K562 (cell line): ENCODE results near the gene GFOD1. TPM values are rescaled to one million over a fixed set of nuclear protein-coding genes. Genes with fewer than 3 reads are reported as not detected.

Source experiments
- ATAC-seq: fragments of 200-7000 bp; cut with Tn5 transposase; 3 replicates; pipeline ENCODE4 v1.9.1; 2020; ENCODE audit warnings: moderate library complexity
- BruUV-seq: library from RNA; stranded (reverse); fragments of 400-500 nt; replicated peaks from 2 replicates; lab custom pipeline; 2021; lab: Mats Ljungman, UMichigan
- CTCF ChIA-PET: fragments of 300-600 bp; formaldehyde crosslinking; extraction: SDS; loops from one replicate; lab custom pipeline; 2021; ENCODE audit warnings: low intra/inter-chr PET ratio; lab: Yijun Ruan, JAX
- POLR2A ChIA-PET: fragments of 300-600, 350-650 bp; sonication (Branson Sonifier 250); formaldehyde crosslinking; extraction: SDS; loops from one replicate; lab custom pipeline; 2021; ENCODE audit warnings: antibody characterized with exemption, inconsistent platforms; lab: Yijun Ruan, JAX
- DNase-seq, 4 experiments: peaks; one replicate each; pipeline versions ENCODE4 v3.0.0 to v3.0.0-alpha.2; 2011 to 2018; ENCODE audit warnings: low spot score in 3 of 4, mixed read lengths in 3 of 4; ENCODE audit errors: extremely low read depth in 1 of 4
- FAIRE-seq: peaks from 2 replicates; lab custom pipeline; 2011; peaks lifted over from hg19 to GRCh38; lab: Jason Lieb, UNC
- H2AFZ ChIP-seq: 2 replicates; pipeline ENCODE4 v1.6.0; 2011; ENCODE audit warnings: low read depth, low read length, control low read depth, inconsistent platforms
- H3K27ac ChIP-seq: fragments of 200-600 bp; 3 replicates; pipeline ENCODE4 v1.8.0; 2011; ENCODE audit warnings: low read depth, mild to moderate bottlenecking, control low read depth, inconsistent platforms, low read length, moderate library complexity, mixed read lengths; ENCODE audit errors: extremely low read depth
- H3K27me3 ChIP-seq, 2 experiments: fragments of 300-600 bp in 1 of 2; 2 replicates in 1 of 2; 3 replicates in 1 of 2; pipeline versions ENCODE4 v1.6.0 to v1.8.0; 2011; ENCODE audit warnings: inconsistent platforms in 2 of 2, low read length in 2 of 2, mild to moderate bottlenecking in 1 of 2, mixed read lengths in 1 of 2, moderate library complexity in 1 of 2; ENCODE audit not compliant: control insufficient read depth in 2 of 2, insufficient read depth in 2 of 2
- H3K36me3 ChIP-seq: fragments of 300-600 bp; 3 replicates; pipeline ENCODE4 v1.8.0; 2011; ENCODE audit warnings: mild to moderate bottlenecking, low read length, inconsistent platforms; ENCODE audit not compliant: control insufficient read depth, insufficient read depth
- H3K4me1 ChIP-seq, 2 experiments: fragments of 200-600 bp in 1 of 2; replicated peaks in 1 of 2; 2 replicates in 1 of 2; 3 replicates in 1 of 2; pipeline versions ENCODE4 v1.5.1 to v1.8.0; 2011; ENCODE audit warnings: inconsistent platforms in 2 of 2, low read length in 2 of 2, mild to moderate bottlenecking in 1 of 2, mixed read lengths in 1 of 2, moderate library complexity in 1 of 2; ENCODE audit not compliant: control insufficient read depth in 2 of 2, insufficient read depth in 2 of 2
- H3K4me2 ChIP-seq: 2 replicates; pipeline ENCODE4 v1.6.1; 2011; ENCODE audit warnings: low read length, control low read depth, inconsistent platforms, mixed read lengths; ENCODE audit not compliant: insufficient read depth
- H3K4me3 ChIP-seq: fragments of 200-600 bp; sonication (generic), shearing (Covaris generic); 2 replicates; pipeline ENCODE4 v1.5.1; 2016; ENCODE audit warnings: control low read depth, inconsistent platforms
- H3K79me2 ChIP-seq: fragments of 200-600 bp; 3 replicates; pipeline ENCODE4 v1.8.0; 2011; ENCODE audit warnings: low read length, inconsistent platforms; ENCODE audit not compliant: control insufficient read depth, insufficient read depth
- H3K9ac ChIP-seq, 2 experiments: 2 replicates each; pipeline versions ENCODE4 v1.6.0 to v1.6.1; 2011; ENCODE audit warnings: low read depth in 2 of 2, low read length in 2 of 2, control low read depth in 1 of 2, inconsistent platforms in 1 of 2, mild to moderate bottlenecking in 1 of 2, mixed read lengths in 1 of 2; ENCODE audit not compliant: insufficient read depth in 1 of 2
- H3K9me1 ChIP-seq: one replicate; pipeline ENCODE4 v1.6.0; 2011; ENCODE audit warnings: inconsistent platforms, mild to moderate bottlenecking, low read length, moderate library complexity; ENCODE audit not compliant: control insufficient read depth, insufficient read depth
- H3K9me3 ChIP-seq: replicated peaks from 2 replicates; pipeline ENCODE4 v1.5.1; 2011; ENCODE audit warnings: low read depth, low read length, inconsistent platforms; ENCODE audit not compliant: control insufficient read depth, insufficient read depth
- H4K20me1 ChIP-seq: replicated peaks from 2 replicates; pipeline ENCODE4 v1.6.1; 2011; ENCODE audit warnings: low read length, inconsistent platforms, mixed read lengths; ENCODE audit not compliant: control insufficient read depth, insufficient read depth
- MLLT1 ChIP-seq, 2 experiments: fragments of 450-650 bp; IDR thresholded peaks; 2 replicates each; pipeline ENCODE4 v1.6.1; 2016
- RFX5 ChIP-seq: IDR thresholded peaks from 2 replicates; pipeline ENCODE4 v1.6.1; 2011; ENCODE audit warnings: low read depth, mild to moderate bottlenecking, improper control_type of control experiment, low read length
- UBTF ChIP-seq, 2 experiments: IDR thresholded peaks; 2 replicates each; pipeline ENCODE4 v1.6.1; 2012; ENCODE audit warnings: improper control_type of control experiment in 2 of 2, low read depth in 2 of 2, low read length in 2 of 2, borderline replicate concordance in 1 of 2
- ZNF785 ChIP-seq: fragments of 250-450 bp; sonication (Bioruptor Pico); IDR thresholded peaks from 2 replicates; pipeline ENCODE4 v1.4.0; 2020; ENCODE audit warnings: mild to moderate bottlenecking
- WGBS: fragments of 100-300 bp; shearing (Covaris generic); methylation state at CpG from one replicate; pipeline ENCODE4 v1.1.6; 2016; ENCODE audit warnings: low coverage, mixed read lengths; ENCODE audit not compliant: insufficient coverage; ENCODE audit errors: missing lambda C conversion rate; 5-methylcytosine and 5-hydroxymethylcytosine counted together
- in situ Hi-C: fragments of 300-500 bp; cut with MboI; formaldehyde crosslinking; loops from 4 replicates; pipeline ENCODE4 v1.15.0; 2018; ENCODE audit warnings: inconsistent platforms, mixed read lengths
- intact Hi-C: fragments of 100-400 bp; cut with micrococcal nuclease; formaldehyde crosslinking; loops from 2 replicates; pipeline ENCODE4 v1.14.2; 2022
- polyA plus RNA-seq, 8 experiments: library from polyadenylated mRNA; depleted of rRNA in 4 of 8; stranded (reverse) in 5 of 8; unstranded in 3 of 8; fragments of >200 nt; fragmentation: Nextera tagmentation in 2 of 8; fragmentation: Illumina TruSeq in 1 of 8; extraction: Ambion mirVana in 2 of 8; extraction: Trizol in 1 of 8; gene quantifications; 2 replicates each; pipeline versions ENCODE4 v1.2.1 to v1.2.3, GENCODE V29; 2011 to 2014; ENCODE audit warnings: inconsistent platforms in 1 of 8, missing spikeins in 1 of 8
- total RNA-seq, 7 experiments: library from RNA; depleted of rRNA in 6 of 7; stranded (reverse); fragments of >200 nt in 6 of 7; fragmentation: Illumina TruSeq in 2 of 7; extraction: Trizol in 2 of 7; gene quantifications; 2 replicates each; pipeline versions ENCODE4 v1.2.1 to v1.2.3, GENCODE V29; 2011 to 2021; ENCODE audit warnings: low replicate concordance in 1 of 7
- TF ChIP-seq, protein P1 (sequence below), 2 experiments: IDR thresholded peaks in 1 of 2; conservative IDR thresholded peaks in 1 of 2; 2 replicates each; pipeline ENCODE4 v1.6.1; 2016; ENCODE audit warnings: low read depth in 2 of 2, mild to moderate bottlenecking in 1 of 2, missing compliant biosample characterization in 1 of 2, missing genetic modification characterization in 1 of 2, moderate library complexity in 1 of 2
- TF ChIP-seq, protein P2 (sequence below): conservative IDR thresholded peaks from 2 replicates; pipeline ENCODE4 v1.6.1; 2011; ENCODE audit warnings: low read depth, mild to moderate bottlenecking, low read length; ENCODE audit not compliant: control insufficient read depth

Gene GFOD1
- total and polyA plus RNA-seq, 9 of the 15 experiments (the other 6 are each of a cell fraction or from before 2014, with no cell fraction given), result 3.8 to 12.0 (median 8.2) TPM

DNA sequence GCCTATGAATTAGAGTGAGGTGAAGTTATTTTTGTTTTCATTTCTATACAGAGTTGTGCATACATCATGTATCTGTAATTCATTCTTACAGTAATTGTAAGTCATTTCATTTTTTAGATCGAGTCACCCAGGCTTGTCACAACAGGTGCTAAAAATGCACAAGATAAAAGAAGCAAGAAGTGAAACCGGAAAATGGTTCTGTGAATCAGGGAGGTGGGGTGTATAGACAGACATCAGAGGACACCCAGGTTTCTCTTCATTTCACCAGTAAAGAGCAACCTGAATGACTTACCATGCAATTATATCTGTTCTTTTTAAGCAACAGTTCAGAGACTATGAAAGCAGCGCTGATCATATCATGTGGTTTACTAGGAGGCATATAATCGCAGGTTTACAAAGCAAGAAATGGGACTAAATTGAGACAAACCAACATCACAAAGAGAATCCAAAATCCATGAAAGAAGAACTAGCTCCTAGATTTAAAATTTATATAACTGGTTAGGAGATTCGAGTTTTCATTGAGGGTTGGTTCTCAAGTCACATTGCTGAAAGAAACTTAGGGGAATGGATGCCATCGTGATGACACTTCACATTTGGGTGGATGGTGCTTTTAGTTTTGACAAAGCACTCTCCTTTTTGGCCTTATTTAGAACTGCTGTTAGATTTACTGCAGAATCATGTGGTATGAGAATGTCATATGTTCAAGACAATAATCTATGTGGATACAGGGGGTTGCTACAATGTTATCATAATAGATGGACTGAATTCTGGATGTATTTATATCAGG is 131.2 kb downstream of the GFOD1 start (continued):
- TF ChIP-seq UBTF (IDR thresholded peaks at IDR 0.05; ENCODE audit: borderline replicate concordance in 1 of 2, low read depth in 2 of 2, low read length in 2 of 2), result no peak

DNA sequence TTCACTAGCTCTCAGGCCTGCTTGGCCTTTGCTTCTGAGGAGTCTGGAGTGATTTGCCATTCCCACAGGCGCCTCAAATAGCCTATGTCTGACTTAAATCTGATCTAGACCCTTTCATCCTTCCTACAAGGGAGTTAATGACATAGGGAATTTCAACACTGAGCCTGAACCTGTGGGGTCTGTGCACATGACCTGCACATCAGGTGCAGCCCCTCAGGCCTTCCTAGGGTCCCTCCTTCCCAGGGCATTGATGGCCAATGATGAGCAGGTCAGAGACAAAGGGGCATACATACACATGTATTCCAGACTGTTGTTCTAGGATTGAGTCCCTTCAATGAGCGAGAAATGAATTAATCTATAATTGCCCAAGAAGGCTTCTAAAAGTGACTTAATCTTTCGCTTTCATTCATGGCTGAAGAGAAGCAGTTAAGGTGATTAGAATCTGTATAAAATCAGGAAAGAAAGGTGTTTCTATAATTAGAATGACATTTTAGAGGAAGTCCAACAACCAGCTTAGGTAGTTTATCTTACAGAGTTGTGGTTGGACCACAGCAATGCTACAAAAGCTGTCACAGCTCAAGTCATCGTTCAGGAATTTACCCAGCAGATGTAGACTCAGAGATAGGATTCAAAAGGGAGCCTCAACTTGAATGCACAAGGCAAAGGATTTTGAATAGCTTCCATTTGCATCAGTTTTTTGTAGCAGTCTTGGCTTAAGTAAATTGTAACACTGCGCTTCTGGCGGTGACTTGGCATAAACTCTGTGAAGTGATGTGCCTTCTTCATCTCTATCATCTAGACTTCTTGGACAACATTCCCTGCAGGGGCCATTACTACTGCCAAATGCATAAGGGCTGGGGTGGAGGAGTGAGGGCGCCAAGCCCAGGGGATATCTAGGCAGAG is 132.1 kb downstream of the GFOD1 start:
- DNase-seq (peak; percentile 20 to 83 (median 46)), FAIRE-seq (peak; percentile 94), ATAC-seq (peak; percentile 86)
- Histone ChIP-seq H3K27me3 (no peaks in the 10 kb centered on the region), H4K20me1 (peaks cover 10% of the 10 kb centered on the region), H2AFZ (no peak overlapping the region), H3K36me3 (no peaks in the 10 kb centered on the region), H3K4me1 (peaks cover 24 to 51% of the 10 kb centered on the region in 2 experiments), H3K79me2 (no peaks in the 10 kb centered on the region), H3K9ac (no peak overlapping the region; a peak in 1 of 4 replicates), H3K9me1 (peaks cover 2% of the 10 kb centered on the region), H3K4me2 (peak overlapping the region; percentile 56), H3K9me3 (no peaks in the 10 kb centered on the region), H3K4me3 (no peak overlapping the region), H3K27ac (peak overlapping the region; percentile 61; the same call in 2 of the 3 replicates)
- WGBS, result 8% methylated on average over 7 of the region's 7 CpGs
- ChIA-PET POLR2A (interaction anchor here (0.6 to 1.1 kb wide), 4 partner anchors 10 to 25 kb away, joined by 3 to 4 read pairs (median 4); no protein-coding TSS in a partner anchor), CTCF (no interaction called here)
- in situ Hi-C loops, result no loop called here
- no TSS peak for BruUV-seq
- intact Hi-C loops, result loop anchor here (2.0 kb wide), 2 partner anchors 18 to 26 kb away; no protein-coding TSS in a partner anchor
- no peak for TF ChIP-seq ZNF785 (CRISPR knock-in tag)
- peak in 1 of 2 experiments; percentile 97; a peak in 2 of 4 replicates for TF ChIP-seq MLLT1 (IDR thresholded peaks at IDR 0.05)
- TF ChIP-seq, protein P1, sequence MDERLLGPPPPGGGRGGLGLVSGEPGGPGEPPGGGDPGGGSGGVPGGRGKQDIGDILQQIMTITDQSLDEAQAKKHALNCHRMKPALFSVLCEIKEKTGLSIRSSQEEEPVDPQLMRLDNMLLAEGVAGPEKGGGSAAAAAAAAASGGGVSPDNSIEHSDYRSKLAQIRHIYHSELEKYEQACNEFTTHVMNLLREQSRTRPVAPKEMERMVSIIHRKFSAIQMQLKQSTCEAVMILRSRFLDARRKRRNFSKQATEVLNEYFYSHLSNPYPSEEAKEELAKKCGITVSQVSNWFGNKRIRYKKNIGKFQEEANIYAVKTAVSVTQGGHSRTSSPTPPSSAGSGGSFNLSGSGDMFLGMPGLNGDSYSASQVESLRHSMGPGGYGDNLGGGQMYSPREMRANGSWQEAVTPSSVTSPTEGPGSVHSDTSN (CRISPR knock-in tag; IDR thresholded peaks at IDR 0.05; ENCODE audit: low read depth), result no peak
- TF ChIP-seq, protein P1 (tag; conservative IDR thresholded peaks at IDR 0.05; ENCODE audit: low read depth), result peak; percentile 29
- TF ChIP-seq, protein P2, sequence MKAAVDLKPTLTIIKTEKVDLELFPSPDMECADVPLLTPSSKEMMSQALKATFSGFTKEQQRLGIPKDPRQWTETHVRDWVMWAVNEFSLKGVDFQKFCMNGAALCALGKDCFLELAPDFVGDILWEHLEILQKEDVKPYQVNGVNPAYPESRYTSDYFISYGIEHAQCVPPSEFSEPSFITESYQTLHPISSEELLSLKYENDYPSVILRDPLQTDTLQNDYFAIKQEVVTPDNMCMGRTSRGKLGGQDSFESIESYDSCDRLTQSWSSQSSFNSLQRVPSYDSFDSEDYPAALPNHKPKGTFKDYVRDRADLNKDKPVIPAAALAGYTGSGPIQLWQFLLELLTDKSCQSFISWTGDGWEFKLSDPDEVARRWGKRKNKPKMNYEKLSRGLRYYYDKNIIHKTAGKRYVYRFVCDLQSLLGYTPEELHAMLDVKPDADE, result no peak
- no peak for TF ChIP-seq RFX5
